Activated naive CD4-positive, alpha-beta T cell treated with anti-CD3 and anti-CD28 coated beads, Interleukin-2, amount 10 ng/mL, durations not matched to agents 7 days and 5 days (primary cell): ENCODE measurements around the gene ADCY2.

Source experiments
- CTCF ChIA-PET: fragments of 350-600 bp; sonication (Branson Sonifier 250); formaldehyde crosslinking; loops from one replicate; lab custom pipeline; 2021; ENCODE audit warnings: antibody characterized with exemption; lab: Charles Lee
- DNase-seq: peaks from one replicate; pipeline ENCODE4 v3.0.0-alpha.2; 2020
- H3K27ac Mint-ChIP-seq: one replicate; pipeline ENCODE4 v1.8.0; 2021; ENCODE audit warnings: mild to moderate bottlenecking, moderate library complexity, mixed read lengths
- H3K27me3 Mint-ChIP-seq: one replicate; pipeline ENCODE4 v1.8.0; 2021; ENCODE audit warnings: mild to moderate bottlenecking, mixed read lengths
- H3K36me3 Mint-ChIP-seq: one replicate; pipeline ENCODE4 v1.8.0; 2021; ENCODE audit warnings: mixed read lengths
- H3K4me1 Mint-ChIP-seq: one replicate; pipeline ENCODE4 v1.8.0; 2021; ENCODE audit warnings: mixed read lengths
- H3K4me3 Mint-ChIP-seq: one replicate; pipeline ENCODE4 v1.8.0; 2021; ENCODE audit warnings: mild to moderate bottlenecking, moderate library complexity, mixed read lengths
- H3K9me3 Mint-ChIP-seq: one replicate; pipeline ENCODE4 v1.8.0; 2021; ENCODE audit warnings: mixed read lengths

The ADCY2 gene

GRCh38 chr5:7388553-7388952 is 7.4 kb upstream of the ADCY2 start:
- CTCF ChIA-PET, result no interaction called here
- no peak overlapping the region for H3K27ac Mint-ChIP-seq

GRCh38 chr5:7391215-7391614 is 4.7 kb upstream of the ADCY2 start:
- Mint-ChIP-seq H3K36me3 (no peaks in the 10 kb centered on the region), H3K9me3 (no peaks in the 10 kb centered on the region), H3K4me1 (no peaks in the 10 kb centered on the region), H3K27me3 (peaks cover 29% of the 10 kb centered on the region), H3K27ac (no peak overlapping the region), H3K4me3 (no peak overlapping the region)
- DNase-seq, result no peak
- CTCF ChIA-PET, result no interaction called here

More at GRCh38 chr5:7388553-7388952, 7.4 kb upstream of the ADCY2 start:
- Mint-ChIP-seq H3K36me3 (no peaks in the 10 kb centered on the region), H3K9me3 (no peaks in the 10 kb centered on the region), H3K4me3 (no peak overlapping the region), H3K4me1 (no peaks in the 10 kb centered on the region), H3K27me3 (peaks cover 7% of the 10 kb centered on the region)
- DNase-seq, result no peak

- Mint-ChIP-seq H3K4me3 (no peak overlapping the region), H3K27ac (no peak overlapping the region), H3K4me1 (peaks cover 3% of the 10 kb centered on the region), H3K9me3 (no peaks in the 10 kb centered on the region), H3K27me3 (peaks cover 38% of the 10 kb centered on the region), H3K36me3 (peaks cover 2% of the 10 kb centered on the region)
- DNase-seq, result no peak
- CTCF ChIA-PET, result no interaction called here
Measured at GRCh38 chr5:7391814-7392692, 3.9 kb upstream of the ADCY2 start.

GRCh38 chr5:7392693-7393024 is 3.3 kb upstream of the ADCY2 start:
- no peak overlapping the region for H3K4me3 Mint-ChIP-seq
- H3K9me3 Mint-ChIP-seq, result no peaks in the 10 kb centered on the region
- peaks cover 3% of the 10 kb centered on the region for H3K36me3 Mint-ChIP-seq
- H3K27me3 Mint-ChIP-seq, result peaks cover 43% of the 10 kb centered on the region
- H3K27ac Mint-ChIP-seq, result no peak overlapping the region
- CTCF ChIA-PET, result no interaction called here
- peaks cover 4% of the 10 kb centered on the region for H3K4me1 Mint-ChIP-seq
- DNase-seq, result no peak

- CTCF ChIA-PET, result no interaction called here
- no peak for DNase-seq
- no peak overlapping the region for H3K4me3 Mint-ChIP-seq
- H3K9me3 Mint-ChIP-seq, result no peaks in the 10 kb centered on the region
- H3K27ac Mint-ChIP-seq, result no peak overlapping the region
- peaks cover 3% of the 10 kb centered on the region for H3K36me3 Mint-ChIP-seq
- peaks cover 55% of the 10 kb centered on the region for H3K27me3 Mint-ChIP-seq
- H3K4me1 Mint-ChIP-seq, result peaks cover 4% of the 10 kb centered on the region
Measured at GRCh38 chr5:7393921-7394799, 1.8 kb upstream of the ADCY2 start.

GRCh38 chr5:7394889-7395431 is 978 bp upstream of the ADCY2 start:
- H3K27ac Mint-ChIP-seq, result no peak overlapping the region
- no peaks in the 10 kb centered on the region for H3K9me3 Mint-ChIP-seq
- peaks cover 3% of the 10 kb centered on the region for H3K36me3 Mint-ChIP-seq
- H3K27me3 Mint-ChIP-seq, result peaks cover 55% of the 10 kb centered on the region
- DNase-seq, result no peak
- H3K4me3 Mint-ChIP-seq, result no peak overlapping the region
- H3K4me1 Mint-ChIP-seq, result peaks cover 4% of the 10 kb centered on the region
- CTCF ChIA-PET, result no interaction called here

- Mint-ChIP-seq H3K27ac (no peak overlapping the region), H3K27me3 (peaks cover 55% of the 10 kb centered on the region), H3K4me3 (no peak overlapping the region), H3K36me3 (peaks cover 3% of the 10 kb centered on the region), H3K9me3 (no peaks in the 10 kb centered on the region), H3K4me1 (peaks cover 4% of the 10 kb centered on the region)
- DNase-seq, result no peak
- CTCF ChIA-PET, result no interaction called here
Measured at GRCh38 chr5:7395432-7395946, 449 bp upstream of the ADCY2 start.

GRCh38 chr5:7396713-7397454 is 946 bp downstream of the ADCY2 start:
- H3K27ac Mint-ChIP-seq, result no peak overlapping the region
- peaks cover 4% of the 10 kb centered on the region for H3K4me1 Mint-ChIP-seq
- DNase-seq, result no peak
- no peaks in the 10 kb centered on the region for H3K9me3 Mint-ChIP-seq
- H3K27me3 Mint-ChIP-seq, result peaks cover 54% of the 10 kb centered on the region
- no peak overlapping the region for H3K4me3 Mint-ChIP-seq
- CTCF ChIA-PET, result no interaction called here
- peaks cover 3% of the 10 kb centered on the region for H3K36me3 Mint-ChIP-seq

- Mint-ChIP-seq H3K4me1 (peaks cover 4% of the 10 kb centered on the region), H3K4me3 (no peak overlapping the region), H3K36me3 (peaks cover 3% of the 10 kb centered on the region), H3K27me3 (peaks cover 50% of the 10 kb centered on the region), H3K9me3 (no peaks in the 10 kb centered on the region), H3K27ac (no peak overlapping the region)
- CTCF ChIA-PET, result no interaction called here
- DNase-seq, result no peak
Measured at GRCh38 chr5:7397937-7398336, 2.0 kb downstream of the ADCY2 start.

- Mint-ChIP-seq H3K27ac (no peak overlapping the region), H3K36me3 (peaks cover 3% of the 10 kb centered on the region), H3K4me1 (peaks cover 4% of the 10 kb centered on the region), H3K9me3 (no peaks in the 10 kb centered on the region), H3K27me3 (peaks cover 46% of the 10 kb centered on the region), H3K4me3 (no peak overlapping the region)
- CTCF ChIA-PET, result no interaction called here
- no peak for DNase-seq
Measured at GRCh38 chr5:7398596-7399280, 2.8 kb downstream of the ADCY2 start.

- H3K27me3 Mint-ChIP-seq, result no peaks in the 10 kb centered on the region
- H3K36me3 Mint-ChIP-seq, result no peaks in the 10 kb centered on the region
- H3K27ac Mint-ChIP-seq, result no peak overlapping the region
- H3K9me3 Mint-ChIP-seq, result no peaks in the 10 kb centered on the region
- CTCF ChIA-PET, result interaction anchor here (0.7 kb wide), 1 partner anchor 18 kb away, joined by 3 read pairs; no protein-coding TSS in a partner anchor
- no peak overlapping the region for H3K4me3 Mint-ChIP-seq
- no peak for DNase-seq
- H3K4me1 Mint-ChIP-seq, result no peaks in the 10 kb centered on the region
Measured at GRCh38 chr5:7405277-7405676, 9.3 kb downstream of the ADCY2 start.

- Mint-ChIP-seq H3K27ac (no peak overlapping the region), H3K4me1 (no peaks in the 10 kb centered on the region), H3K36me3 (no peaks in the 10 kb centered on the region), H3K9me3 (peaks cover 3% of the 10 kb centered on the region), H3K27me3 (no peaks in the 10 kb centered on the region), H3K4me3 (no peak overlapping the region)
- CTCF ChIA-PET, result no interaction called here
- DNase-seq, result no peak
Measured at GRCh38 chr5:7410936-7411511, 15.1 kb downstream of the ADCY2 start.

GRCh38 chr5:7412409-7412808 is 16.5 kb downstream of the ADCY2 start:
- Mint-ChIP-seq H3K36me3 (no peaks in the 10 kb centered on the region), H3K27me3 (no peaks in the 10 kb centered on the region), H3K4me1 (no peaks in the 10 kb centered on the region), H3K4me3 (no peak overlapping the region), H3K9me3 (peaks cover 3% of the 10 kb centered on the region), H3K27ac (no peak overlapping the region)
- DNase-seq, result no peak
- CTCF ChIA-PET, result no interaction called here
